ENCODE measurements around the gene PTGIR.
A peak's percentile ranks its signal among the peaks of the same experiment; 100 is the strongest.

PTGIR gene

DNA sequence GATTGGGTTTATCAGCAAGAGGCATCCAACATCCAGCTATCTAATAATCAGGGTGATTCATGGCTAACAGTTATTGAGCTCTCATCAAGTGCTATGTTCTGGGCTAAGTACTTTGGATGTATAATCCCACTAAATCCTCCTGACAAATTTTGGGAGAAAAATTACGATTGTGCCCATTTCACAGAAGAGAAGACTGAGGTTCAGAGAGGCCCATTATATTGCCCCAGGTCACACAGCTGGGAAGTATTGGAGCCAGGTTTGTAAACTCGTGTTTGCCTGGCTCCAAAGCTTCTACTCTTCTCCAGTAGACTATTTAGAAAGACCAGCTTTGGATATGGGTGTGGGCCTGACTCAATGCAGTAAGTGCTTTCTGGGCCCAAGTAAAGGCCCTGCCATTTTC is 44.6 kb downstream of the PTGIR start:
- no peaks in the 10 kb centered on the region for H4K20me1 ChIP-seq (ENCODE audit: insufficient read depth, low read length, poor library complexity, severe bottlenecking)
- no peaks in the 10 kb centered on the region for H3K9me3 ChIP-seq (ENCODE audit: insufficient read depth, low read depth, low read length)
- H3K9ac ChIP-seq (ENCODE audit: low read depth, low read length, poor library complexity, severe bottlenecking) = no peak overlapping the region
- no peaks in the 10 kb centered on the region for H3F3A ChIP-seq (ENCODE audit: low read depth)
- H3K4me3 ChIP-seq (ENCODE audit: low read length, poor library complexity, severe bottlenecking) = no peak overlapping the region
- TF ChIP-seq CTCF (conservative IDR thresholded peaks at IDR 0.05; ENCODE audit: low read length) (no peak), EZH2phosphoT487 (IDR thresholded peaks at IDR 0.05; ENCODE audit: borderline replicate concordance) (no peak)
- H3K4me2 ChIP-seq (ENCODE audit: low read depth, low read length, poor library complexity, severe bottlenecking) = no peak overlapping the region
- H3K36me3 ChIP-seq (ENCODE audit: insufficient read depth, low read length) = no peaks in the 10 kb centered on the region
- H2AFZ ChIP-seq (ENCODE audit: low read length) = no peak overlapping the region
- no peaks in the 10 kb centered on the region for H3K79me2 ChIP-seq (ENCODE audit: insufficient read depth, low read length)
- H3K4me1 ChIP-seq (ENCODE audit: insufficient read depth, low read length, poor library complexity, severe bottlenecking) = peaks cover 3% of the 10 kb centered on the region
- no peaks in the 10 kb centered on the region for H3K27me3 ChIP-seq (ENCODE audit: insufficient read depth, low read length, poor library complexity, severe bottlenecking)
- H3K9me2 ChIP-seq (replicated peaks; ENCODE audit: low read depth, low read length) = no peaks in the 10 kb centered on the region

GRCh38 chr19:46579361-46579879 is 45.5 kb downstream of the PTGIR start:
- Histone ChIP-seq H3K79me2 (ENCODE audit: insufficient read depth, low read length) (no peaks in the 10 kb centered on the region), H2AFZ (ENCODE audit: low read length) (no peak overlapping the region), H3K27me3 (ENCODE audit: insufficient read depth, low read length, poor library complexity, severe bottlenecking) (no peaks in the 10 kb centered on the region), H3K9me2 (replicated peaks; ENCODE audit: low read depth, low read length) (no peaks in the 10 kb centered on the region), H3K4me1 (ENCODE audit: insufficient read depth, low read length, poor library complexity, severe bottlenecking) (peaks cover 6% of the 10 kb centered on the region), H3K9ac (ENCODE audit: low read depth, low read length, poor library complexity, severe bottlenecking) (no peak overlapping the region), H3F3A (ENCODE audit: low read depth) (no peaks in the 10 kb centered on the region), H3K4me3 (ENCODE audit: low read length, poor library complexity, severe bottlenecking) (no peak overlapping the region), H4K20me1 (ENCODE audit: insufficient read depth, low read length, poor library complexity, severe bottlenecking) (no peaks in the 10 kb centered on the region), H3K36me3 (ENCODE audit: insufficient read depth, low read length) (no peaks in the 10 kb centered on the region), H3K9me3 (ENCODE audit: insufficient read depth, low read depth, low read length) (no peaks in the 10 kb centered on the region), H3K4me2 (ENCODE audit: low read depth, low read length, poor library complexity, severe bottlenecking) (no peak overlapping the region)
- TF ChIP-seq EZH2phosphoT487 (IDR thresholded peaks at IDR 0.05; ENCODE audit: borderline replicate concordance) = no peak
- peak; percentile 76 for TF ChIP-seq CTCF (conservative IDR thresholded peaks at IDR 0.05; ENCODE audit: low read length)

DNA sequence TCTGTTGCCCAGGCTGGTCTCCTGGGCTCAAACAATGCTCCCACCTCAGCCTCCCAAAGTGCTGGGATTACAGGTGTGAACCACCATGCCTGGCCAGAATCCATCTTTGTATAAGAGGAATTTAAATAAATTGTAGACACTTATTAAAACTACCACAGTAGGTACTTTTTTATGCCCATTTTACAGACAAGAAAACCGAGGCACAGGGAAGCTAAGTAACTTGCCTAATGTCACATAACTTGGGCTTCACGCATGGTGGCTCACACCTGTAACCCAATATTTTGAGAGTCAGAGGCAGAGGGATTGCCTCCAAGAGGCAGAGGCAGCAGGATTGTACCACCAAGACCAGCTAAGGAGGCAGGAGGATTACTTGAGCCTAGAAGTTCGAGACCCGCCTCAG is 46.4 kb downstream of the PTGIR start:
- Histone ChIP-seq H3K9me2 (replicated peaks; ENCODE audit: low read depth, low read length) (no peaks in the 10 kb centered on the region), H3K9me3 (ENCODE audit: insufficient read depth, low read depth, low read length) (no peaks in the 10 kb centered on the region), H3K27me3 (ENCODE audit: insufficient read depth, low read length, poor library complexity, severe bottlenecking) (no peaks in the 10 kb centered on the region), H3F3A (ENCODE audit: low read depth) (no peaks in the 10 kb centered on the region), H3K9ac (ENCODE audit: low read depth, low read length, poor library complexity, severe bottlenecking) (no peak overlapping the region), H3K4me1 (ENCODE audit: insufficient read depth, low read length, poor library complexity, severe bottlenecking) (peaks cover 7% of the 10 kb centered on the region), H3K36me3 (ENCODE audit: insufficient read depth, low read length) (no peaks in the 10 kb centered on the region), H2AFZ (ENCODE audit: low read length) (no peak overlapping the region), H3K4me3 (ENCODE audit: low read length, poor library complexity, severe bottlenecking) (no peak overlapping the region), H3K79me2 (ENCODE audit: insufficient read depth, low read length) (no peaks in the 10 kb centered on the region), H3K4me2 (ENCODE audit: low read depth, low read length, poor library complexity, severe bottlenecking) (no peak overlapping the region), H4K20me1 (ENCODE audit: insufficient read depth, low read length, poor library complexity, severe bottlenecking) (no peaks in the 10 kb centered on the region)
- TF ChIP-seq CTCF (conservative IDR thresholded peaks at IDR 0.05; ENCODE audit: low read length) = no peak
- TF ChIP-seq EZH2phosphoT487 (IDR thresholded peaks at IDR 0.05; ENCODE audit: borderline replicate concordance) = no peak
